NCI-H2029 treated with DMSO at 0.1 percent for 48 hours (cell line): ENCODE data around the gene LTB4R.
A peak's percentile ranks its signal among the peaks of the same experiment; 100 is the strongest.
"Not testable (repeated sequence)": the region's sequence is repeated elsewhere in the genome, so short reads cannot be mapped to it uniquely, and the experiment has no call there.

ENCODE experiments used
- DNase-seq: peaks from one replicate; lab custom pipeline; 2025; lab: John Stamatoyannopoulos, UW

The LTB4R gene

GRCh38 chr14:24343795-24344660 lies 32.7 kb downstream of the LTB4R start:
- DNase-seq, result no peak

DNA sequence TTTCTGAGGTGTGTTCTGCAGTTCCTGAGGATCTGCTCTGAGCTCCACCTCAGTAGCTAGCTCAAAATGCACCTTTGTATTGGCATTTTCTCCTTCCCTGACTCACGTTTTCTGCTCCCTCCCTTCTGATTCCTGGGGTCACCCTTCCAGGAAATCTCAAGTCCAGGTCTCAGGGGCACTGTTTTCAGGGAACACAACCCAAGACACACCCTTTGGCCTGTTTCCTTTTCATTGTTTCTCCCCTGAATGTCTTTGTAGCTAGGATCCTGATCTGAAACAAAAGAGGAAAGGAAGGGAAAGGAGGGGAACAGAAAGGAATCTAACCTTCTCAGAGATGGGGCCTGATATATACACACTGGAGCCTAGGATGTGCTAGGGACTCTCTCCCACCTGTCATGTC lies 35.8 kb downstream of the LTB4R start:
- DNase-seq, result no peak

GRCh38 chr14:24348186-24348585 lies 36.9 kb downstream of the LTB4R start:
- no peak for DNase-seq

DNA sequence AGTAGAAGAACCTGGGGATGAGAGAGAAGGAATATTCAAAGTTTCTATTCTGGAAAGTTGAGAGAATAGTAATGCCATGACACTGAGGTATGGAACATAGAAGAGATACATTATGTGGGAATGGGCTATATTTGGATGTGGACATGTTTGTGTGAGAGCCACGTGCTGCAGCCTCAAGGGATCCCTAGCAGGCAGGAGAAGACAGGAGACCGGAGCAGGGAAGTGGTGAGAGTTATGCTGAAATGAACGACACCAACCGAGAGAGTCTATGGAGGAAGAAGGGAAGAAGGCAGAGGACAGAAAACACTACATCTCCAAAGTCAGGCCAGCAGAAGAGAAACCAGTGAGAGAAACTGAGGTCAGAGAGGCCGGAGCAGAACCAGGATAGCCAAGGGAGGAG lies 38.4 kb downstream of the LTB4R start:
- DNase-seq, result no peak

- no peak for DNase-seq
Observed at GRCh38 chr14:24351517-24351916, 40.2 kb downstream of the LTB4R start.

DNA sequence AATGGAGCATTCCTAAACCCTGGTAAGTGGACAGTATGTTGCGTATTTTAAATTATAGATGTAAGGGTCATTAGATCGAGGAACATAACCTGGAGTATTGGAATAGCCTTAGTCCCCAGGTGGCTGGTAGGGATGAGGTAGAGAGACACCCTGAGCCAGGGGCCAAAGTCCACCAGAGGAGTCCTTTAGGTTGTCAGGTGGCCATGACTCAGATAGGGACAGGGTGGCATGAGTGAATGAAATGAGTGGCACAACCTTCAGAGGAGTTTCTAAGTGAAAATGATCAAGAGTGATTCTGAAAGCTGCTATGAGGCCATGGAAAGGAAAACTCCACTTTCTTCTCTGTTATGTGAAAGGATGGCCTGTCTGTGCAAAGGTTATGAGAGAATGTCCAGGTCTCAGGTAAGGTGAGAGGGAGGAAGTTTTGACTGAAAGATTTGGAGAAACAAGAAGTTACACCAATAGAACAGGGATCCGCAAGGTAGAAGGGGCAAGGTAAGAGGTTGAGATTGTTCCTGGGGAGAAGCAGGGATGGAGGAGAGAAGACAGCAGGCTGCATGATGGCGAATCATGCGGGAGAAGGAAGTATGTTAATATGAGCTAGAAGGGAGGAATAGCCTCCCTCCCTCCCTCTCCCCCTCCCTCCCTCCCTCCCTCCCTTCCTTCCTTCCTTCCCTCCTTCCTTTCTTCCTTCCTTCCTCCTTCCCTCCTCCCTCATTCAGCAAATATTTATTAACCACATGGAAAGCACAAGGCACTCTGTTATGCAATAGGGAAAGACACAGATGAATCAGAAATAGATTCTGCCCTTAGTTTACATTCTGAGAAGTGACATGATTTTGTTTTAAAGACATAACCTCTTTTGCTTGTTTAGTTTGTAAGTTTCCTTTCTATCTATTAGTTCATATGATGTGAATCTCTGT lies 42.5 kb downstream of the LTB4R start:
- no peak for DNase-seq

GRCh38 chr14:24354482-24354825 lies 43.2 kb downstream of the LTB4R start:
- DNase-seq, result not testable (repeated sequence)

GRCh38 chr14:24355009-24355408 lies 43.7 kb downstream of the LTB4R start:
- no peak for DNase-seq

- DNase-seq, result no peak
Observed at GRCh38 chr14:24356208-24356607, 44.9 kb downstream of the LTB4R start.

DNA sequence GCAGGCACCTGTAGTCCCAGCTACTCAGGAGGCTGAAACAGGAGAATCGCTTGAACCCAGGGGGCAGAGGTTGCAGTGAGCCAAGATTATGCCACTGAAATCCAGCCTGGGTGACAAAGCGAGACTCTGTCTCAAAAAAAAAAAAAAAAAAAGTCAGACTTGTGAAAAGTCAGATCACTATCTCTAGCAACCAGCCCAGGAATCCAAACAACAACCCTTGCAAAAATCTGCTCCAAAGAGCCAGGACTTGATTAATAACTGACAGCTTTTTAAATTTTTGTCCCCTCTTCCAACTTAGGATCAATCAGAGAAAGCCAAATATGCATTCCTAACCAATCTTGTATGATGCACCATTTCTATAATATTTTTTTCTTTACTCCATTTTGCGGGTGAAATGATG lies 49.0 kb downstream of the LTB4R start:
- DNase-seq, result no peak

DNA sequence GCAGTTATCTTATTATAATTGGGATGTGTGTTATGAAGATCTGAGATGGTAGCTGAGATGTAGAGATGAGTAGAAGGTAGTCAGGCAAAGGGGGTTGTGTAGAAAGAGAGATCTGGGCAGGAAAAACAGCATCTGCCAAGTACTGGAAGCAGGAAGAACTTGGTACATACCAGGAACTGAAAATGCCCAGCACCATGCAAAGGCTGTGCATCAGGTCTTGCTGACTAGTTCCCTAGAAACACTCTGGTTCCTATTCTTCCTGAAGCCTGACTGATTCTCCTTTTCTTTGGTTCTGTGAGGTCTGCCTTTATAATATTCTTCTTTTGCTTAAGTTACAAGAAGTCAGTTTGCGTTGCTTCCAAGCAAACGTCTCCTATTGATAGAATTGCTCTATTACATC lies 50.0 kb downstream of the LTB4R start:
- DNase-seq, result no peak

DNA sequence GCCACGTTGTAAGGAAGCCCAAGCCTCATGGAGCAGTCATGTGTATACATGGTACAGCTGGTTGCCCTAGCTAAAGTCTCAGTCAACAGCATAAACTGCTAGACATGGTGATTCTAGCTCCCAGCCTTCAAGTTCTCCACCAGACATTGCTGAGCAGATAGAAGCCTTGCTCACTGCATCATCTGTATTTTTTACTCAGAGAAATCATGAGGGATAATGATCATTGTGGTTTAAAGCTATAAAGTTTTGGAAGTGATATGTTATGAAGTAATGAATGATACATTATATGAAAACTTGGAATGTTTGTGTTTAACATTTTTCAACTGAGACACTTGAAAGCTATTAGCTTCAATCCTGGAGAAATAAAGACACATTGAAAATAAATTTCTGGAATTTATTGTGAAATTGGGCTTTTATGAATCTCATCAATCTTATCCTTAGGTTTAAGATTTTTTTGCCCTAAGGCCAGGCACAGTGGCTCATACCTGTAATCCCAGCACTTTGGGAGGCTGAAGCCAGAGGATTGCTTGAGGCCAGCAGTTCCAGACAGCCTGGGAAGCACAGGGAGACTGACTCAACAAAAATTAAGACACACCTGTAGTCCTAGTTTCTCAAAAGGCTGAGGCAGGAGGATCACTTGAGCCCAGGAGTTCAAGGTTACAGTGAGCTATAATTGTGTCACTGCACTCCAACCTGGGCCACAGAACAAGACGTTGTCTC lies 51.1 kb downstream of the LTB4R start:
- no peak for DNase-seq

DNA sequence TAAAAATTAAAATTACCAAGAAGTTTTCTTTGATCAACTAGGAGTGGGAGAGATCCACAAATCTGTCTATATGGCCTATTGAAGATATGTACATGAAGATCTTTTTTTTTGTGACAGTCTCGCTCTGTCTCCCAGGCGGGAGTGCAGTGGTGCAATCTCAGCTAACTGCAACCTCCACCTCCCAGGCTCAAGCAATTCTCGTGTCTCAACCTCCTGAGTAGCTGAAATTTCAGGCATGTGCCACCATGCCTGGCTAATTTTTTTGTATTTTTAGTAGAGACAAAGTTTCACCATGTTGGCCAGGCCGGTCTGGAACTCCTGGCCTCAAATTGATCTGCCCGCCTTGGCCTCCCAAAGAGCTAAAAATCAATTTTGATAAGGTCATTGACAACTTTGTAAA lies 52.1 kb downstream of the LTB4R start:
- DNase-seq, result no peak

- DNase-seq, result no peak
Observed at GRCh38 chr14:24364841-24365240, 53.5 kb downstream of the LTB4R start.

- DNase-seq, result peak; percentile 77
Observed at GRCh38 chr14:24365600-24366412, 54.5 kb downstream of the LTB4R start.

- peak; percentile 69 for DNase-seq
Observed at GRCh38 chr14:24366413-24366720, 55.1 kb downstream of the LTB4R start.

DNA sequence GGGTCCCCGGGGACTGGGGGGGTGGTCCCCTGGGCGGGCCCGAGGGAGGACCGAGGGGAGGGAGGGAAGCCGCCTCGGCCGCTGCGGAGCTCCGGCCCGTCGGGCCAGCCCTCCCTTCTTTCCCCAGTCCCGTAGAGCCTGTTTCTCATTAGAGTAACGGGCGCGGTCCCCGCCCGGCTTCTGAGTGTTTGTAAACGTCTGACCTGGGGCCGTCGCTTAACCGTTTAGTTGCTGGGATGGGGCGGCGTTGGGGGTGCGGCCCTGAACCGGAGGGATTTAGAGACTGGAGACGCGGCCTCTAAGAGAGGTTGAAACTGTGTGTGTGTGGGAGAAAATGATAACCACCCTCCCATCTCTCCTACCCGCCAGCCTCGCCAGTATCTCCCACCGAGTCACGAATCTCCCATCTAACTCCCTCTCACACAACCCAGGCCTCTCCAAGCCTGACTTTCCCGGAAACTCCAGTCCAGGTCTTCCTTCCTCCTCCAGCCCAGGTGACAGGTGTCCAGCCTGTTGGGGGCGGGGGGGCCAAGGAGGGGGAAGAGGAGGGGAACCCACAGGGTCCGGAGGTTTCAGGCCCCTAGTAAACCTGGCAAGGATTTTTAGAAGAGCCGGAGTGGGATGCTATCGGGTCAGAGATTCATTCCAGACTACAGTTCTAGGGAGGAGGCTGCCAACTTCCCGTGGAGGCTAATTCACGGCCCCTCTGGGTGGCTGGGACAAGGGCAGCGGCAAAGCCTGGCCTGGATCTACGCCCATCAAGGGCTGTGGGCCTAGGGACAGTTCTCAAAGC lies 55.6 kb downstream of the LTB4R start:
- DNase-seq, result peak; percentile 98
